Hepatocyte (in vitro differentiated cells): ENCODE results near the gene CDC42BPA. TPM values are rescaled to one million over a fixed set of nuclear protein-coding genes. Genes with fewer than 3 reads are reported as not detected.

ENCODE experiments used
- DNase-seq: peaks from one replicate; pipeline ENCODE4 v3.0.0-alpha.2; 2016; ENCODE audit warnings: low spot score
- H2AFZ ChIP-seq: fragments of 200-600 bp; sonication (generic); 2 replicates; pipeline ENCODE4 v1.6.0; 2016; ENCODE audit warnings: antibody characterized with exemption, mild to moderate bottlenecking
- H3K27ac ChIP-seq: fragments of 200-600 bp; sonication (generic); 2 replicates; pipeline ENCODE4 v1.5.1; 2016; ENCODE audit warnings: mild to moderate bottlenecking
- H3K27me3 ChIP-seq: fragments of 200-600 bp; sonication (generic); 2 replicates; pipeline ENCODE4 v1.6.1; 2016
- H3K36me3 ChIP-seq: fragments of 200-600 bp; sonication (generic); replicated peaks from 2 replicates; pipeline ENCODE4 v1.5.1; 2016; ENCODE audit warnings: low read depth; ENCODE audit not compliant: insufficient read depth
- H3K4me1 ChIP-seq: fragments of 200-600 bp; sonication (generic); 2 replicates; pipeline ENCODE4 v1.5.1; 2016; ENCODE audit warnings: mild to moderate bottlenecking, moderate library complexity; ENCODE audit not compliant: insufficient read depth
- H3K4me2 ChIP-seq: fragments of 200-600 bp; sonication (generic); 2 replicates; pipeline ENCODE4 v1.6.0; 2016
- H3K4me3 ChIP-seq: fragments of 200-600 bp; sonication (generic); 2 replicates; pipeline ENCODE4 v1.5.1; 2016; ENCODE audit warnings: mild to moderate bottlenecking
- H3K79me2 ChIP-seq: fragments of 200-600 bp; sonication (generic); 2 replicates; pipeline ENCODE4 v1.6.0; 2017; ENCODE audit warnings: mild to moderate bottlenecking
- H3K9me2 ChIP-seq: fragments of 200-600 bp; sonication (generic); replicated peaks from 2 replicates; pipeline ENCODE4 v1.6.0; 2017; ENCODE audit warnings: mild to moderate bottlenecking; ENCODE audit not compliant: insufficient read depth
- H3K9me3 ChIP-seq: fragments of 200-600 bp; sonication (generic); 2 replicates; pipeline ENCODE4 v1.5.1; 2016; ENCODE audit warnings: low read depth, mild to moderate bottlenecking
- H4K20me1 ChIP-seq: fragments of 200-600 bp; sonication (generic); 2 replicates; pipeline ENCODE4 v1.6.0; 2016; ENCODE audit warnings: mild to moderate bottlenecking; ENCODE audit not compliant: insufficient read depth, poor library complexity, severe bottlenecking
- EZH2 ChIP-seq: fragments of 200-600 bp; sonication (generic); IDR thresholded peaks from 2 replicates; pipeline ENCODE4 v1.6.1; 2016; ENCODE audit warnings: antibody characterized with exemption, mild to moderate bottlenecking, borderline replicate concordance
- EZH2phosphoT487 ChIP-seq: fragments of 200-600 bp; sonication (generic); IDR thresholded peaks from one replicate; pipeline ENCODE4 v1.6.1; 2018; ENCODE audit warnings: antibody characterized with exemption, mild to moderate bottlenecking, low read depth, moderate library complexity; ENCODE audit not compliant: unreplicated experiment, severe bottlenecking
- WGBS: methylation state at CpG from one replicate; pipeline ENCODE4 v1.1.6; 2016; ENCODE audit warnings: low lambda C conversion rate; ENCODE audit errors: missing lambda C conversion rate; 5-methylcytosine and 5-hydroxymethylcytosine counted together
- polyA plus RNA-seq: library from polyadenylated mRNA; unstranded; fragments of >200 nt; fragmentation: Nextera tagmentation; extraction: Ambion mirVana; gene quantifications from 2 replicates; pipeline ENCODE4 v1.2.1, GENCODE V29; 2016
- total RNA-seq: library from RNA; depleted of rRNA; stranded (reverse); fragments of >200 nt; gene quantifications from 2 replicates; pipeline ENCODE4 v1.2.3, GENCODE V29; 2014
- TF ChIP-seq, protein P1 (sequence below): fragments of 200-600 bp; sonication (generic); IDR thresholded peaks from 2 replicates; pipeline ENCODE4 v1.5.1; 2016; ENCODE audit warnings: antibody characterized with exemption, mild to moderate bottlenecking; ENCODE audit not compliant: poor library complexity

CDC42BPA gene
- total and polyA plus RNA-seq, 2 experiments from 2014 or later, result 24.5 to 40.9 TPM

DNA sequence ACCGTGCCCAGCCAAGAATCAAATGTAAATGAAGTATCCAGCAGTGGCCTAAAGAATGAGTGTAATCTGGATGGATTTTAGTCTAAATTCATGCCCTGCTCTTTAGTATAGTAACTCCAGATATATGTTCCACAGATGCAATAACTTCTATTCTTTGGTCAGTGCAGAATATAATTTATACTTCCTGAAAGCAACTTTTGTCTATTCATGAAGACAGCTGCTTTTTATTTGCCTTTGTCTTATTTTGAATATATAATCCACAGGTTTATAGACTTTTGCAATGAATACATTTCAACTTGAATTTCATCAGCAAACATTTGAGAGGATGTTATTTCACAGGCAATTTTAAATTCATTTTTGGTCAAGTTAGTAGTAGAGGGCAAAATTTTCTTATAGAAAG lies 54.4 kb downstream of the CDC42BPA start:
- Histone ChIP-seq H3K79me2 (peaks cover 83% of the 10 kb centered on the region), H3K4me3 (no peak overlapping the region), H3K9me2 (no peaks in the 10 kb centered on the region), H3K27me3 (no peaks in the 10 kb centered on the region), H3K27ac (no peak overlapping the region), H3K9me3 (no peaks in the 10 kb centered on the region), H3K4me1 (no peaks in the 10 kb centered on the region), H3K36me3 (no peaks in the 10 kb centered on the region), H3K4me2 (no peak overlapping the region), H4K20me1 (peaks cover 33% of the 10 kb centered on the region), H2AFZ (no peak overlapping the region)
- no peak for DNase-seq
- TF ChIP-seq EZH2 (no peak), EZH2phosphoT487 (no peak)
- TF ChIP-seq, protein P1, sequence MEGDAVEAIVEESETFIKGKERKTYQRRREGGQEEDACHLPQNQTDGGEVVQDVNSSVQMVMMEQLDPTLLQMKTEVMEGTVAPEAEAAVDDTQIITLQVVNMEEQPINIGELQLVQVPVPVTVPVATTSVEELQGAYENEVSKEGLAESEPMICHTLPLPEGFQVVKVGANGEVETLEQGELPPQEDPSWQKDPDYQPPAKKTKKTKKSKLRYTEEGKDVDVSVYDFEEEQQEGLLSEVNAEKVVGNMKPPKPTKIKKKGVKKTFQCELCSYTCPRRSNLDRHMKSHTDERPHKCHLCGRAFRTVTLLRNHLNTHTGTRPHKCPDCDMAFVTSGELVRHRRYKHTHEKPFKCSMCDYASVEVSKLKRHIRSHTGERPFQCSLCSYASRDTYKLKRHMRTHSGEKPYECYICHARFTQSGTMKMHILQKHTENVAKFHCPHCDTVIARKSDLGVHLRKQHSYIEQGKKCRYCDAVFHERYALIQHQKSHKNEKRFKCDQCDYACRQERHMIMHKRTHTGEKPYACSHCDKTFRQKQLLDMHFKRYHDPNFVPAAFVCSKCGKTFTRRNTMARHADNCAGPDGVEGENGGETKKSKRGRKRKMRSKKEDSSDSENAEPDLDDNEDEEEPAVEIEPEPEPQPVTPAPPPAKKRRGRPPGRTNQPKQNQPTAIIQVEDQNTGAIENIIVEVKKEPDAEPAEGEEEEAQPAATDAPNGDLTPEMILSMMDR, result no peak
- 86% methylated on average over 1 of the region's 1 CpG for WGBS

DNA sequence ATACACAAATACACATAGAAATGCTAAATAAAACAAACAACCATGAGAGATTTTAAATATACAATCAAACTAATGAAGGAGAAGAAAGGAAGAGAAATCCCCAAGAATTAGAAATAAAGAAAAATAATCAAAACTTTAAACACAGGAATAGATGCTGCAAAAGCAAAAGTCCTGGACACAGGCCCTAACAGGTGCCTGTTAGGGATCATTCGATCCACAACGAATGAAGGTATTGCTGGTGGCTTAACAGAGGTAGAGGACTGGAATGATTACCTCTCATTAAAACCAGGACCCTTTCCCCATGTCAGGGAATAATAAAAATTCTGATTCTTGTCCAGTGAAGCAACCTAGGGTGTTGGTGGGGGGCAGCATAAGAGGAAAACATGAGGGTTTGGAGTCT lies 56.8 kb downstream of the CDC42BPA start:
- peaks cover 81% of the 10 kb centered on the region for H3K79me2 ChIP-seq
- H3K27me3 ChIP-seq, result no peaks in the 10 kb centered on the region
- TF ChIP-seq EZH2, result no peak
- TF ChIP-seq EZH2phosphoT487, result no peak
- TF ChIP-seq, protein P1, result no peak
- no peak overlapping the region for H3K4me2 ChIP-seq
- H3K27ac ChIP-seq, result no peak overlapping the region
- H2AFZ ChIP-seq, result no peak overlapping the region
- H4K20me1 ChIP-seq, result peaks cover 14% of the 10 kb centered on the region
- 97% methylated on average over 2 of the region's 2 CpGs for WGBS
- H3K36me3 ChIP-seq, result no peaks in the 10 kb centered on the region
- no peak for DNase-seq
- no peaks in the 10 kb centered on the region for H3K9me2 ChIP-seq
- H3K4me1 ChIP-seq, result no peaks in the 10 kb centered on the region
- H3K9me3 ChIP-seq, result no peaks in the 10 kb centered on the region
- H3K4me3 ChIP-seq, result no peak overlapping the region

DNA sequence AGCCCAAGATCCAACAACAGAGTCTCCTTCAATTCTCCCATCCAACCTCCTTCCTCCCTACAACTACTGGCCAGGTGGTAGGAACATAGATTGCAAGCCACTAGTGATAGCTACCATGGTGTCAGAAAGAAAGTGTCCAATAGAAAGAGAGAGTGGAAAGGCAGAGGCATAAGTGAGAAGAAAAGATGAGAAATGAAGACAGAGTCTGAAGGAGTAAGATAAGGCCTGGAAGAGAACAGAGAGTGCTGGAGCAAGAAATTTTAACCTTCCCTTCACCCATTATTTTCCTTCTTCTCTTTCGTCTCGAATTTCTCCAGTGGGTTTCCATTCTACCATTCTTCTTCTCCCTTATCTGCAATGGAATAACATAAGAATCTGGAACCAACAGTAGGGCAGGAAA lies 57.9 kb downstream of the CDC42BPA start:
- Histone ChIP-seq H3K36me3 (no peaks in the 10 kb centered on the region), H3K4me3 (no peak overlapping the region), H4K20me1 (peaks cover 18% of the 10 kb centered on the region), H2AFZ (no peak overlapping the region), H3K4me2 (no peak overlapping the region), H3K27ac (no peak overlapping the region), H3K9me2 (no peaks in the 10 kb centered on the region), H3K27me3 (no peaks in the 10 kb centered on the region), H3K79me2 (peaks cover 82% of the 10 kb centered on the region), H3K4me1 (no peaks in the 10 kb centered on the region), H3K9me3 (no peaks in the 10 kb centered on the region)
- 100% methylated on average over 2 of the region's 2 CpGs for WGBS
- DNase-seq, result no peak
- no peak for TF ChIP-seq EZH2phosphoT487
- TF ChIP-seq, protein P1, result no peak
- TF ChIP-seq EZH2, result no peak

DNA sequence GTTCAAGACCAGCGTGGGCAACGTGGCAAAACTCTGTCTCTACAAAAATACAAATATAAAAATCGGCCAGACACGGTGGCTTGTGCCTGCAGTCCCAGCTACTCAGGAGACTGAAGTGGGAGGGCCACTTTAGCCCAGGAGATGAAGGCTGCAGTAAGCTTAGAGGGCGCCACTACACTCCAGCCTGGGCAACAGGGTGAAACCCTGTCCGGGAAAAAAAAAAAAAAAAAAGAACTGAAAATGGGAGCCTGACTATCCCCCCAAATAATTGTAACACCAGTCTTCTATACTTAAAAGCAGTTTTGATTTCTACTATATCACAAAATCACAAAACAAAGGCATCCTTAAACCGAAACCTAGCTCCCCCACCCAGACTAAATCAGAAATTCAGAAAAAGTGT lies 60.3 kb downstream of the CDC42BPA start:
- peaks cover 82% of the 10 kb centered on the region for H3K79me2 ChIP-seq
- no peak overlapping the region for H3K27ac ChIP-seq
- no peak overlapping the region for H3K4me3 ChIP-seq
- H3K4me1 ChIP-seq, result no peaks in the 10 kb centered on the region
- TF ChIP-seq EZH2 (no peak), EZH2phosphoT487 (no peak)
- TF ChIP-seq, protein P1, result no peak
- no peak for DNase-seq
- 91% methylated on average over 7 of the region's 7 CpGs for WGBS
- no peaks in the 10 kb centered on the region for H3K36me3 ChIP-seq
- no peaks in the 10 kb centered on the region for H3K9me2 ChIP-seq
- no peak overlapping the region for H3K4me2 ChIP-seq
- H3K9me3 ChIP-seq, result no peaks in the 10 kb centered on the region
- H3K27me3 ChIP-seq, result no peaks in the 10 kb centered on the region
- H4K20me1 ChIP-seq, result peaks cover 22% of the 10 kb centered on the region
- H2AFZ ChIP-seq, result no peak overlapping the region
